ENCODE data around the gene TTC23L.

The TTC23L gene

GRCh38 chr5:34833090-34833489 is 5.9 kb upstream of the TTC23L start:
- DNase-seq (ENCODE audit: low read depth in 2 of 2) = no peak

GRCh38 chr5:34833976-34834793 is 4.8 kb upstream of the TTC23L start:
- no peak for DNase-seq (ENCODE audit: low read depth in 2 of 2)

- DNase-seq (ENCODE audit: low read depth in 2 of 2) = no peak
Measured at GRCh38 chr5:34834794-34835089, 4.2 kb upstream of the TTC23L start.

- DNase-seq (ENCODE audit: low read depth in 2 of 2) = no peak
Measured at GRCh38 chr5:34835664-34836063, 3.3 kb upstream of the TTC23L start.

GRCh38 chr5:34841816-34842215 is 2.9 kb downstream of the TTC23L start:
- DNase-seq (ENCODE audit: low read depth in 2 of 2) = no peak

- DNase-seq (ENCODE audit: low read depth in 2 of 2) = no peak
Measured at GRCh38 chr5:34842554-34842953, 3.6 kb downstream of the TTC23L start.

GRCh38 chr5:34843497-34843896 is 4.5 kb downstream of the TTC23L start:
- no peak for DNase-seq (ENCODE audit: low read depth in 2 of 2)

GRCh38 chr5:34844106-34844505 is 5.1 kb downstream of the TTC23L start:
- DNase-seq (ENCODE audit: low read depth in 2 of 2) = no peak

- no peak for DNase-seq (ENCODE audit: low read depth in 2 of 2)
Measured at GRCh38 chr5:34844999-34845398, 6.0 kb downstream of the TTC23L start.

- DNase-seq (ENCODE audit: low read depth in 2 of 2) = no peak
Measured at GRCh38 chr5:34847056-34847455, 8.1 kb downstream of the TTC23L start.

- DNase-seq (ENCODE audit: low read depth in 2 of 2) = no peak
Measured at GRCh38 chr5:34847552-34847951, 8.6 kb downstream of the TTC23L start.

GRCh38 chr5:34848230-34848629 is 9.3 kb downstream of the TTC23L start:
- no peak for DNase-seq (ENCODE audit: low read depth in 2 of 2)

GRCh38 chr5:34849253-34849652 is 10.3 kb downstream of the TTC23L start:
- no peak for DNase-seq (ENCODE audit: low read depth in 2 of 2)

- DNase-seq (ENCODE audit: low read depth in 2 of 2) = no peak
Measured at GRCh38 chr5:34854459-34855174, 15.7 kb downstream of the TTC23L start.

GRCh38 chr5:34857161-34857560 is 18.2 kb downstream of the TTC23L start:
- no peak for DNase-seq (ENCODE audit: low read depth in 2 of 2)

GRCh38 chr5:34857894-34858293 is 18.9 kb downstream of the TTC23L start:
- no peak for DNase-seq (ENCODE audit: low read depth in 2 of 2)

GRCh38 chr5:34858790-34859189 is 19.8 kb downstream of the TTC23L start:
- DNase-seq (ENCODE audit: low read depth in 2 of 2) = no peak

- DNase-seq (ENCODE audit: low read depth in 2 of 2) = no peak
Measured at GRCh38 chr5:34859253-34859652, 20.3 kb downstream of the TTC23L start.

- DNase-seq (ENCODE audit: low read depth in 2 of 2) = no peak
Measured at GRCh38 chr5:34863946-34864345, 25.0 kb downstream of the TTC23L start.

GRCh38 chr5:34865091-34865490 is 26.1 kb downstream of the TTC23L start:
- DNase-seq (ENCODE audit: low read depth in 2 of 2) = no peak

GRCh38 chr5:34866989-34867471 is 28.1 kb downstream of the TTC23L start:
- DNase-seq (ENCODE audit: low read depth in 2 of 2) = no peak

GRCh38 chr5:34867660-34868059 is 28.7 kb downstream of the TTC23L start:
- DNase-seq (ENCODE audit: low read depth in 2 of 2) = no peak

- no peak for DNase-seq (ENCODE audit: low read depth in 2 of 2)
Measured at GRCh38 chr5:34868791-34869190, 29.8 kb downstream of the TTC23L start.

All from stimulated activated CD4-positive, alpha-beta T cell treated with anti-CD3 and anti-CD28 coated beads, Interleukin-12 subunit alpha, Interleukin-12 subunit beta, amount 100 ng/mL, for 24 hours (primary cell).